Measurements from ENCODE around the gene ZGLP1.
"Not testable (repeated sequence)": the region's sequence is repeated elsewhere in the genome, so short reads cannot be mapped to it uniquely, and the experiment has no call there.

The ZGLP1 gene

DNA sequence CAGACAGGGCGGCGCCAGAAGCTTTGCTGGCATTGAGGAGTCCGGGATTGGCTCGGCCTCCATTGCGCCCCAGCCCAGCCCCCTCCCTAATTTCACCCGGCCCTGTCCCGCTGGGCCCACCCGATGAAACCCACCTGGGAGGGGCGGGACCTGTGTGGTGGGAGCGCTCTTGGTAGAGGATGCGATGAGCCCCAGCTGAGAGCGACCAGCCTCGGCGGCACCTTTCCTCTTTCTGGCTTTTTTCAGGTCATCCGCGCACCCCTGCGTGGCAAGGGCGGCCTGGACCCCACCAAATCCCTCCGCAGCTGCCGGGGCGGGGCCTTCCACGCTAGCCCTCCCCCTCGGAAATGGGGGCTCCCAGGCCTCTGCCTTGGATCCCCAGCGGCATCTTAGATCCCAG lies at the start of gene ZGLP1:
Gene ZGLP1 (minus strand): TSS at position 393 of the 400 bp plus-strand sequence.
- no peak for DNase-seq

DNA sequence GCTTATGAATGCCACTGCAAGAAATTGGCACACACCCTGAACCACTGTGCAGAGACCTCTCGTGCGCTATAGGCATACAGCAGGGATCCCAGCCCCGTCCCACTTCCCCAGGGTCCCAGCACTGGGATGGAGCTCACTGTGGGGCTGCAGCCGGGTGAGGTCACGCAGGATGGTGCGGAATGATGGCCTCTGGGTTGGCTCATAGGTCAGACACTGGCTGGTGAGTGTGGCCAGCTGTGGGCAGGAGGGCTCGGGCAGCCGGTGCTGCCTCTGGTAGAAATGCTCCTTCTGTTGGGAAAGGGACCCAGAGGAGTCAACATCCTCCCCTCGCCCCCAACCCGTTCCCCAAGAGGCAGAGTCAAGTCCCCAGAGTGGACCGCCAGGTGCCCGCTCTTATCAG lies 46.8 kb upstream of the ZGLP1 start:
- DNase-seq, result no peak

- DNase-seq, result peak; percentile 80
These were observed 44.3 kb upstream of the ZGLP1 start for GRCh38 chr19:10353793-10354391.

- no peak for DNase-seq
These were observed 43.4 kb upstream of the ZGLP1 start for GRCh38 chr19:10352764-10353671.

GRCh38 chr19:10346509-10346908 lies 36.9 kb upstream of the ZGLP1 start:
- no peak for DNase-seq

DNA sequence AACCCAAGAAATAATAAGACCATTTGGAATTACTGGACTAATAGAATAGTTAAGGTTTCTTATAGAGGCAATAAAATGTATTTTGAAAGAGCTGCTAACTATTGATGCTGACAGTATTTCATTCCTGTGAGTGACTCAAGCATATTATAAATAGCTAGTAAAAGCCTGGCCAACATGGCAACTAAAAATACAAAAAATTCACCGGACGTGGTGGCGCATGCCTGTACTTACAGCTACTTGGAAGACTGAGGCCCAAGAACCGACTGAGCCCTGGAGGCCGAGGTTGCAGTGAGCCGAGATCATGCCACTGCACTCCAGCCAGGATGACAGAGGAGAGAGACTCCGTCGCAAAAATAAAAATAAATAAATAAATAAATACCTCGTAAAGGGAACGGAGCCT lies 35.2 kb upstream of the ZGLP1 start:
- DNase-seq, result no peak

DNA sequence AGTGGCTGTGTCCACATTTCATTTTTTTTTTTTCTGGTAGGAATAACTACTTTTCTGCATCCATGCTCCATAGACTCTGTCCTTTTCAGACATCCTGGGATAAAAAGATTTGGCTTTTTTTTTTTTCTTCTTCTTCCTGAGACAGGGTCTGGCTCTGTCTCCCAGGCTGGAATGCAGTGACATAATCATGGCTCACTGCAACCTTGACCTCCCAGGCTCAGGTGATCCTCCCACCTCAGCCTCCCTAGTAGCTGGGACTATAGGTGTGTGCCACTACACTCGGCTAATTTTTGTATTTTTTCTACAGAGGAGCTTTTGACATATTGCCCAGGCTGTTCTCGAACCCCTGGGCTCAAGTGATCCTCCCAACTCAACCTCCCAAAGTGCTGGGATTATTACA lies 33.9 kb upstream of the ZGLP1 start:
- no peak for DNase-seq

DNA sequence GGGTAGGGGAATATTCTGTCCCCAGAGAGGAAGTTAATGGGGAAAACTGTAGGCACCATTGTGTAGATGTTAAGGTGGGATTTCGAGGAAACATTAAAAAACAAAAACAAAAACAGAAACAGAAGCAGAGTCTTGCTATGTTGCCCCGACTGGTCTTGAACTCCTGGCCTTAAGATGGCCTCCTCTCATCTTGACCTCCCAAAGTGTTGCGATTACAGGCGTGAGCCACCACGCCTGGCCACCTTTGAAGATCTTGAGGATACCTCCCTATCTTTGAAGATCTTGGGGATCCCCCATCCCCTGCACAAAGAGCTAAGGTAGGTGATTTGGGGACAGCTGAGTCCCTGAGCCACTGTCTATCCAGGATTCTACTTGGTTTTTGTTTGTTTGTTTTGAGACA lies 30.4 kb upstream of the ZGLP1 start:
- no peak for DNase-seq

- peak; percentile 85 for DNase-seq
These were observed 29.9 kb upstream of the ZGLP1 start, which contains the start of gene ICAM3 for GRCh38 chr19:10339380-10339960. ICAM3 (minus strand) TSS chr19:10339624; CDS start chr19:10339614, 10 bp downstream.

DNA sequence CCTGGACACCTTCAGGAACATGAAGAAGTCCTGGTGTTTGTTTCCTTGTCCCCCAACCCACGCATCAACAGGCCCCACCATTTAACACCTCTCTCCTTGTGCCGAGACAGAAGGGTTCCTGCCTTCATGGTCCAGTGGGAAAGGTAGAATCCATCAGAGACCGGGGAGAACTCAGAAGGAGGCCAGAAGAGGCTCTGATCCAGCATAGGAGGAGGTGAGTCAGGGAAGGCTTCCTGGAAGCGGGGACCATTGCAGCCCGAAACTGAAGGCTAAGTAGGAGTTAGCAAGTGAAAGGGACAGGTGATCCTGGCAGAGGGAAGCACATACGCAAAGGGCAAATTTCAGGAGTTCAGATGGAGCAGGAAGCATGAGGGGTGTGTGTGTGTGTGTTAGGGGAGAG lies 29.3 kb upstream of the ZGLP1 start:
- DNase-seq, result no peak

DNA sequence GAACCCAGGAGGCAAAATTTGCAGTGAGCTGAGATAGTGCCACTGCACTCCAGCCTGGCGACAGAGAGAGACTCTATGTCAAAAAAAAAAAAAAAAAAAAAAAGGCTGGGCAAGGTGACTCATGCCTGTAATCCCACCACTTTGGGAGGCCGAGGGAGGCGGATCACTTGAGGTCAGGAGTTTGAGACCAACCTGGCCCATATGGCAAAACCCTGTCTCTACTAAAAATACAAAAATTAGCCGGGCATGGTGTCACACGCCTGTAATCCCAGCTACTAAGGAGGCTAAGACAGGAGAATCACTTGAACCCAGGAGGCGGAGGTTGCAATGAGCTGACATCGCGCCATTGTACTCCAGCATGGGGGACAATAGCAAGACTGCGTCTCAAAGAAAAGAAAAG lies 27.1 kb upstream of the ZGLP1 start:
- not testable (repeated sequence) for DNase-seq

DNA sequence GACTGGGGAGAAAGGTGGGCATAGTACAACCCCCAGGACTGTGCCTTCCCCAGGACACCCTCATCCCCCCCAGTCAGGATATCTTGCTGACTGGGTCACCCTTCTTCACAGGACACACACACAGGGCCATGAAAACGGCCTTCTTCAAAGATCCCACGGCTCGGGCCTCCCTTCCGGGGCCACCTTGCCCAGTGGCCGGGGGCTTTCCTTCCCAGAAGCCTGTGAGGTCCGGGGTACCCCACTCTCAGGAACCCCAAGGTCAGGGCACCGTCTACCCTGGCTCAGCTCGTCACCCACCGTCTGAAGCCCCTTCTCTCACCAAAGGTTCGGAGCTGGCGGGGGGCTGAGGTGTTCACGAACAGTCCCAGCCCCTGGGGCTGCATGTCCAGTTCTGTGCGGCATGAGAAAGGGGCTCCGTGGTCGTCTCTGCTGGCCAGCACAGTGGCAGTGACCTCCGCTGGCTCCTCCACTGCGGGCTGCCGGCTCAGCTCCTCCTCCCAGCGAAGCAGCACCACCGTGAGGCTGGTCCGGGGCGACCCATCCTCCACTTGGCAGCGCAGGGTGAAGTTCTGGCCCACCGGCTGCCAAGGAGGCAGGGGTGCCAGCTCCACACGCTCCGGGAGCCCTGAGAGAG lies 25.9 kb upstream of the ZGLP1 start:
- no peak for DNase-seq

GRCh38 chr19:10334588-10335351 lies 25.2 kb upstream of the ZGLP1 start:
- peak; percentile 87 for DNase-seq

DNA sequence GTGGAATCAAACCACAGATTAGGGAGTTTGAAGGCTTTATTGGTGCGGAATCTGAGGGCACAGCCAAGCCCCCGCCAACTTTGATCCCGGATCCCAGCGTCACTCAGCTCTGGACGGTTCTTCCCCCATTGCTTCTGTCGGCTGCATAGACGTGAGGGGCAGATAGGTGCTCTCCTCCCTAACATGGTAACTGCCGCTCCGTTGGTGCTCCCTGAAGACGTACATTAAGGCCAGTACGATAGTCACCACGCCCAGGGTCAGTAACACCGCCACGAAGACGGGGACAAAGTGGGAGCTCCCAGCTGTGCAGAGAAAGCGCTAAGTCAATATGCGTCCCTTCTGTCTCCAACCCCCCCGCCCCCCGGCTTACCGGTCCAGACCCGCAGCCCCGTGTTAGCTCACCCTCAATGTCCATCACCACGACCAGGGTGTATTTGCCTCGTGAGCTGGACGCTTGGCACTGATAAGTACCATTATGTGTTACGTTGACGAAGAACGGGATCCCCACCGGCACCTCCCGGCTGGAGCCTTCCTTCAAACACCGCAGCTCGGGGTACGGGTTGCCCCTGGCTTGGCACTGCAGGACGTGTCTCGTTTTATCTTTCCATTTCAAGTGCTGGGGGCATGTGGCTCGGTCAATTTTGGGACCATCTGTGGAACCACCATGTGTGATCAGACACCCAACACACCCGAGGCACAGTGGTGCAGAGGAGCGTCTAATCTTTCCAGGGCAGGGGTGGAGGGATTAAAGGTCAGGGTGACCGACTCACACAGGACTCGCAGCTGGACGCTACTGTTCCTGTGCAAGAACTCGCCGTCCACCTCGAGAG lies 24.4 kb upstream of the ZGLP1 start:
- DNase-seq, result no peak

GRCh38 chr19:10332965-10333757 lies 23.5 kb upstream of the ZGLP1 start, which contains the start of gene RAVER1:
RAVER1 (minus strand) TSS chr19:10333529; CDS start chr19:10333507, 22 bp downstream.
- peak; percentile 98 for DNase-seq

GRCh38 chr19:10332158-10332964 lies 22.7 kb upstream of the ZGLP1 start:
- DNase-seq, result no peak

GRCh38 chr19:10329555-10329954 lies 19.9 kb upstream of the ZGLP1 start:
- no peak for DNase-seq

DNA sequence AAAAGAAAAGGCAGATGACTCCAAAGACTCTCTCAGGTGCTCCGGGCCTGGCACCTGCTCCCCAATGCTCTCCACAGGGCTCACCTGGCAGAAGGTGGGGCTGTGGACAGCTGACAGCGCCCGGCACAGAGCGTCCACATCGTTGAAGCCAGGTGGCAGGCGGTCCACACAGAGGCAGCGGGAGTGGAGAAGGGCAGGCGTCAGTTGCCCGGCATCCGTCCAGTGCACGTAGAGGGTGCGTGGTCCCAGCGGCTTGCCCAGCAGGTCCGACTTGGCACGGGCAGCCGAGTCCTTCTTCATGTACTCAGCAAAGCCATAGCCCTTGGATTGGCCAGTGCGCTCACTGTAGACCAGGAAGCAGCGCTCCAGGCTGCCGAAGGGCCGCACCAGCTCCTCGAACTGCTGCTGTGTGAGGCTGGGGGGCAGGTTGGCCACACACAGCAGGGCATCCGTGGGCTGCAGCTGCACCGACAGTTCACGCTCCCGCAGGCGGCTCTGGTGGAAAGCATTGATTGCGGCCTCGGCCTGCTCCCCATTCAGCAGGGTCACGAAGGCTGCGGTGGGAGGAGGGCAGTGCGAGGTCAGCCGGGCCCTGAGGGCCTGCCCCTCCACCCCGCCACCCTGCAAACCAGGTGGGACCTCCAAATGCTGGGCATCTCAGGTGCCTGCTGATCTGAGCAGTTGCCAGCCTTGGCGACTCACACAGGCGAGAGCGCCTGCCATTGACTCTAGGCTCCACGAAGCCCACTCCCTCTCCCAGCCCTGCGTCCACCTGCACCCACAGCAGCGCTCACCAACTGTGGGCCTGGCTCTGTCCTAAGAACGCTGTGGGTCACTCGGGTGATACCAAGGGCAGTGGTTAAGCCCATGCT lies 19.2 kb upstream of the ZGLP1 start:
- DNase-seq, result no peak

GRCh38 chr19:10327793-10328192 lies 18.2 kb upstream of the ZGLP1 start:
- DNase-seq, result no peak
